Esophagus squamous epithelium (tissue), 5 donors: ENCODE data around the gene VEGFB. TPM values are rescaled to one million over a fixed set of nuclear protein-coding genes. Genes with fewer than 3 reads are reported as not detected.
A peak's percentile ranks its signal among the peaks of the same experiment; 100 is the strongest.

Experiments
- DNase-seq: peaks from one replicate; lab custom pipeline; 2025; lab: John Stamatoyannopoulos, UW
- H3K27ac ChIP-seq, 4 donors: fragments of 200-600 bp; sonication (generic); one replicate each; pipeline ENCODE4 v1.5.1; 2016 to 2019; ENCODE audit warnings: mild to moderate bottlenecking in 1 of 4
- H3K27me3 ChIP-seq, 4 donors: fragments of 200-600 bp; sonication (generic); 1 replicate in 3 of 4; 2 replicates in 1 of 4; pipeline versions ENCODE4 v1.5.1 to v1.6.0; 2017 to 2021; ENCODE audit warnings: antibody characterized with exemption in 1 of 4
- H3K36me3 ChIP-seq, 3 donors: fragments of 200-600 bp; sonication (generic); one replicate each; pipeline ENCODE4 v1.5.1; 2016 to 2019
- H3K4me1 ChIP-seq, 3 donors: fragments of 200-600 bp; sonication (generic); one replicate each; pipeline ENCODE4 v1.5.1; 2017 to 2019
- H3K4me3 ChIP-seq, 4 donors: fragments of 200-600 bp; sonication (generic); 1 replicate in 3 of 4; 2 replicates in 1 of 4; pipeline ENCODE4 v1.5.1; 2016 to 2019; ENCODE audit warnings: mild to moderate bottlenecking in 2 of 4, moderate library complexity in 1 of 4
- H3K9me3 ChIP-seq, 3 donors: fragments of 200-600 bp; sonication (generic); one replicate each; pipeline ENCODE4 v1.5.1; 2016 to 2019
- CTCF ChIP-seq, 6 experiments: fragments of 450-650 bp in 4 of 6; fragments of 200-600 bp in 2 of 6; sonication (generic) in 2 of 6; IDR thresholded peaks; one replicate each; pipeline ENCODE4 v1.5.1; 2016 to 2019; ENCODE audit warnings: antibody characterized with exemption in 6 of 6, mild to moderate bottlenecking in 4 of 6, moderate library complexity in 4 of 6
- POLR2A ChIP-seq, 4 donors: fragments of 450-650 bp; IDR thresholded peaks; one replicate each; pipeline ENCODE4 v1.6.1; 2017; ENCODE audit warnings: antibody characterized with exemption in 4 of 4, mild to moderate bottlenecking in 4 of 4, moderate library complexity in 3 of 4
- WGBS, 2 donors: methylation state at CpG; one replicate each; pipeline ENCODE4 v1.1.5; 2018; 5-methylcytosine and 5-hydroxymethylcytosine counted together
- intact Hi-C: fragments of 100-400 bp; cut with DNase I; formaldehyde crosslinking; loops from one replicate; pipeline ENCODE4 v1.15.0; 2022
- total RNA-seq, 4 donors: library from RNA; depleted of rRNA; stranded (reverse); fragments of >200 nt; gene quantifications; one replicate each; pipeline ENCODE4 v1.1.0, GENCODE V29; 2016
- donor health status: DM: yes; HTN: yes; CAD: no.

VEGFB gene
- total RNA-seq, 4 donors from 2014 or later: 18.0 to 50.5 (median 30.9) TPM

- Histone ChIP-seq H3K36me3 (peaks cover 9 to 34% (median 12%) of the 10 kb centered on the region in 3 donors), H3K4me3 (peak overlapping the region; percentile 58 to 87 (median 76)), H3K4me1 (peaks cover 31 to 63% (median 32%) of the 10 kb centered on the region in 3 donors), H3K27ac (peak overlapping the region; percentile 98 to 99 (median 98)), H3K27me3 (no peaks in the 10 kb centered on the region), H3K9me3 (no peaks in the 10 kb centered on the region)
- WGBS, 2 donors: 0 to 2% methylated on average over 7 to 10 of the region's 34 CpGs
- intact Hi-C loops: no loop called here
- TF ChIP-seq POLR2A (IDR thresholded peaks at IDR 0.05) (no peak), CTCF (IDR thresholded peaks at IDR 0.05) (no peak)
- no peak for DNase-seq
These were observed 34.6 kb downstream of the VEGFB start for GRCh38 chr11:64268893-64269539.

GRCh38 chr11:64269540-64270220 is 35.3 kb downstream of the VEGFB start:
- intact Hi-C loops: no loop called here
- Histone ChIP-seq H3K27me3 (no peaks in the 10 kb centered on the region), H3K36me3 (peaks cover 4 to 30% (median 9%) of the 10 kb centered on the region in 3 donors), H3K9me3 (no peaks in the 10 kb centered on the region), H3K4me3 (peak overlapping the region; percentile 58 to 87 (median 76)), H3K4me1 (peaks cover 31 to 63% (median 32%) of the 10 kb centered on the region in 3 donors), H3K27ac (peak overlapping the region; percentile 98 to 99 (median 98))
- 0% methylated on average over 6 to 12 of the region's 58 CpGs for WGBS, 2 donors
- peak in 3 of 6 experiments; percentile 7 to 27 (median 10) for TF ChIP-seq CTCF (IDR thresholded peaks at IDR 0.05)
- peak in 3 of 4 donors; percentile 17 to 55 (median 29) for TF ChIP-seq POLR2A (IDR thresholded peaks at IDR 0.05)
- DNase-seq: peak; percentile 83

- TF ChIP-seq POLR2A (IDR thresholded peaks at IDR 0.05) (no peak), CTCF (IDR thresholded peaks at IDR 0.05) (no peak)
- WGBS, 2 donors: 90 to 93% methylated on average over 9 to 11 of the region's 15 CpGs
- H3K9me3 ChIP-seq: no peaks in the 10 kb centered on the region
- no peak for DNase-seq
- H3K27me3 ChIP-seq: no peaks in the 10 kb centered on the region
- no peak overlapping the region for H3K4me3 ChIP-seq
- peak overlapping the region in 2 of 4 donors; percentile 66 to 81 for H3K27ac ChIP-seq
- H3K4me1 ChIP-seq: peaks cover 13 to 54% (median 17%) of the 10 kb centered on the region in 3 donors
- peaks cover 0 to 52% (median 9%) of the 10 kb centered on the region in 3 donors for H3K36me3 ChIP-seq
- intact Hi-C loops: no loop called here
These were observed 40.8 kb downstream of the VEGFB start for GRCh38 chr11:64275031-64275800.

GRCh38 chr11:64275841-64276240 is 41.5 kb downstream of the VEGFB start:
- intact Hi-C loops: no loop called here
- Histone ChIP-seq H3K9me3 (no peaks in the 10 kb centered on the region), H3K36me3 (peaks cover 0 to 57% (median 9%) of the 10 kb centered on the region in 3 donors), H3K27me3 (no peaks in the 10 kb centered on the region), H3K27ac (peak overlapping the region in 2 of 4 donors; percentile 66 to 81), H3K4me3 (no peak overlapping the region), H3K4me1 (peaks cover 13 to 54% (median 17%) of the 10 kb centered on the region in 3 donors)
- no peak for TF ChIP-seq CTCF (IDR thresholded peaks at IDR 0.05)
- no peak for TF ChIP-seq POLR2A (IDR thresholded peaks at IDR 0.05)
- no peak for DNase-seq
- WGBS, 2 donors: 100% methylated on average over 1 to 2 of the region's 2 CpGs
